Skeletal muscle tissue (tissue), 4 donors: Measurements from ENCODE around the gene SPOCK3. TPM values are rescaled to one million over a fixed set of nuclear protein-coding genes. Genes with fewer than 3 reads are reported as not detected.

Experiments used
- H3K27ac ChIP-seq: one replicate; pipeline ENCODE4 v1.7.0; 2013; ENCODE audit warnings: mild to moderate bottlenecking, low read depth, low read length, inconsistent platforms
- H3K27me3 ChIP-seq, 3 donors: one replicate each; pipeline ENCODE4 v1.7.0; 2013; ENCODE audit warnings: low read length in 3 of 3; ENCODE audit not compliant: control insufficient read depth in 3 of 3, insufficient read depth in 3 of 3
- H3K36me3 ChIP-seq, 3 donors: one replicate each; pipeline ENCODE4 v1.7.0; 2013; ENCODE audit warnings: low read length in 3 of 3; ENCODE audit not compliant: control insufficient read depth in 3 of 3, insufficient read depth in 3 of 3
- H3K4me1 ChIP-seq, 3 donors: one replicate each; pipeline ENCODE4 v1.7.0; 2013; ENCODE audit warnings: low read length in 3 of 3, mild to moderate bottlenecking in 3 of 3; ENCODE audit not compliant: control insufficient read depth in 3 of 3, insufficient read depth in 3 of 3
- H3K4me3 ChIP-seq, 3 donors: one replicate each; pipeline ENCODE4 v1.7.0; 2013; ENCODE audit warnings: low read length in 3 of 3
- H3K9ac ChIP-seq, 3 donors: one replicate each; pipeline ENCODE4 v1.7.0; 2013; ENCODE audit warnings: low read length in 3 of 3, mild to moderate bottlenecking in 3 of 3, moderate library complexity in 2 of 3, low read depth in 1 of 3
- H3K9me3 ChIP-seq, 3 donors: one replicate each; pipeline ENCODE4 v1.7.0; 2013; ENCODE audit warnings: low read length in 3 of 3; ENCODE audit not compliant: control insufficient read depth in 3 of 3
- total RNA-seq: library from RNA; depleted of rRNA; stranded (reverse); fragments of >200 nt; gene quantifications from one replicate; pipeline ENCODE4 v1.2.3, GENCODE V29; 2014
- donor health status: Osteomylitis.

SPOCK3 gene
- total RNA-seq, 1 donor from 2014 or later, result 1.0 TPM

- H3K27me3 ChIP-seq, result no peaks in the 10 kb centered on the region
- H3K9ac ChIP-seq, result no peak overlapping the region
- H3K27ac ChIP-seq, result no peak overlapping the region
- no peaks in the 10 kb centered on the region for H3K9me3 ChIP-seq
- H3K36me3 ChIP-seq, result no peaks in the 10 kb centered on the region
- H3K4me1 ChIP-seq, result peaks cover 0 to 2% (median 0%) of the 10 kb centered on the region in 3 donors
- no peak overlapping the region for H3K4me3 ChIP-seq
Measured at GRCh38 chr4:167183036-167183435, 51.3 kb downstream of the SPOCK3 start.

GRCh38 chr4:167177925-167178324 lies 56.4 kb downstream of the SPOCK3 start:
- Histone ChIP-seq H3K9ac (no peak overlapping the region), H3K4me1 (peaks cover 0 to 14% (median 2%) of the 10 kb centered on the region in 3 donors), H3K27ac (no peak overlapping the region)

GRCh38 chr4:167176723-167177367 lies 57.4 kb downstream of the SPOCK3 start:
- Histone ChIP-seq H3K36me3 (no peaks in the 10 kb centered on the region), H3K4me1 (peaks cover 0 to 14% (median 2%) of the 10 kb centered on the region in 3 donors), H3K9ac (no peak overlapping the region), H3K4me3 (no peak overlapping the region), H3K27me3 (no peaks in the 10 kb centered on the region), H3K9me3 (no peaks in the 10 kb centered on the region), H3K27ac (no peak overlapping the region)

More at GRCh38 chr4:167177925-167178324, 56.4 kb downstream of the SPOCK3 start:
- Histone ChIP-seq H3K4me3 (no peak overlapping the region), H3K27me3 (no peaks in the 10 kb centered on the region), H3K9me3 (no peaks in the 10 kb centered on the region), H3K36me3 (no peaks in the 10 kb centered on the region)

- H3K9ac ChIP-seq, result no peak overlapping the region
Measured at GRCh38 chr4:167171928-167172327, 62.4 kb downstream of the SPOCK3 start.

GRCh38 chr4:167168611-167169010 lies 65.7 kb downstream of the SPOCK3 start:
- no peak overlapping the region for H3K9ac ChIP-seq
- no peak overlapping the region for H3K4me3 ChIP-seq
- H3K4me1 ChIP-seq, result no peaks in the 10 kb centered on the region
- no peaks in the 10 kb centered on the region for H3K27me3 ChIP-seq
- H3K36me3 ChIP-seq, result no peaks in the 10 kb centered on the region
- no peak overlapping the region for H3K27ac ChIP-seq
- H3K9me3 ChIP-seq, result no peaks in the 10 kb centered on the region

More at GRCh38 chr4:167171928-167172327, 62.4 kb downstream of the SPOCK3 start:
- H3K4me3 ChIP-seq, result no peak overlapping the region
- no peak overlapping the region for H3K27ac ChIP-seq
- H3K27me3 ChIP-seq, result no peaks in the 10 kb centered on the region
- H3K9me3 ChIP-seq, result no peaks in the 10 kb centered on the region
- no peaks in the 10 kb centered on the region for H3K36me3 ChIP-seq
- peaks cover 0 to 3% (median 0%) of the 10 kb centered on the region in 3 donors for H3K4me1 ChIP-seq

- no peaks in the 10 kb centered on the region for H3K36me3 ChIP-seq
- no peaks in the 10 kb centered on the region for H3K9me3 ChIP-seq
- no peaks in the 10 kb centered on the region for H3K27me3 ChIP-seq
- no peak overlapping the region for H3K27ac ChIP-seq
- H3K9ac ChIP-seq, result no peak overlapping the region
- H3K4me1 ChIP-seq, result no peaks in the 10 kb centered on the region
- no peak overlapping the region for H3K4me3 ChIP-seq
Measured at GRCh38 chr4:167150587-167150986, 83.7 kb downstream of the SPOCK3 start.

- Histone ChIP-seq H3K4me3 (no peak overlapping the region), H3K9me3 (no peaks in the 10 kb centered on the region), H3K27ac (no peak overlapping the region), H3K9ac (no peak overlapping the region), H3K27me3 (no peaks in the 10 kb centered on the region), H3K4me1 (no peaks in the 10 kb centered on the region), H3K36me3 (no peaks in the 10 kb centered on the region)
Measured at GRCh38 chr4:167144605-167145004, 89.7 kb downstream of the SPOCK3 start.

GRCh38 chr4:167143018-167143417 lies 91.3 kb downstream of the SPOCK3 start:
- Histone ChIP-seq H3K27ac (no peak overlapping the region), H3K36me3 (no peaks in the 10 kb centered on the region), H3K9me3 (no peaks in the 10 kb centered on the region), H3K27me3 (no peaks in the 10 kb centered on the region), H3K4me1 (no peaks in the 10 kb centered on the region), H3K4me3 (no peak overlapping the region), H3K9ac (no peak overlapping the region)

GRCh38 chr4:167136270-167136669 lies 98.0 kb downstream of the SPOCK3 start:
- no peaks in the 10 kb centered on the region for H3K9me3 ChIP-seq
- H3K27ac ChIP-seq, result no peak overlapping the region
- H3K9ac ChIP-seq, result no peak overlapping the region
- no peaks in the 10 kb centered on the region for H3K4me1 ChIP-seq
- no peaks in the 10 kb centered on the region for H3K27me3 ChIP-seq
- no peak overlapping the region for H3K4me3 ChIP-seq
- no peaks in the 10 kb centered on the region for H3K36me3 ChIP-seq

GRCh38 chr4:167129146-167129545 lies 105.1 kb downstream of the SPOCK3 start:
- no peak overlapping the region for H3K4me3 ChIP-seq
- H3K4me1 ChIP-seq, result no peaks in the 10 kb centered on the region
- H3K27ac ChIP-seq, result no peak overlapping the region
- no peaks in the 10 kb centered on the region for H3K36me3 ChIP-seq
- no peaks in the 10 kb centered on the region for H3K27me3 ChIP-seq
- no peaks in the 10 kb centered on the region for H3K9me3 ChIP-seq
- no peak overlapping the region for H3K9ac ChIP-seq
